Body of pancreas (tissue), 4 donors: Measurements from ENCODE around the gene CELSR1.

ENCODE experiments used
- CTCF ChIP-seq, 7 experiments: fragments of 450-650 bp in 4 of 7; fragments of 200-600 bp in 3 of 7; sonication (generic) in 3 of 7; IDR thresholded peaks; one replicate each; pipeline ENCODE4 v1.5.1; 2016 to 2019; ENCODE audit warnings: antibody characterized with exemption in 7 of 7
- POLR2A ChIP-seq, 3 donors: fragments of 450-650 bp; IDR thresholded peaks; one replicate each; pipeline ENCODE4 v1.6.1; 2016; ENCODE audit warnings: antibody characterized with exemption in 3 of 3, mild to moderate bottlenecking in 2 of 3

GRCh38 chr22:46459347-46460065 is 77.9 kb downstream of the CELSR1 start:
- TF ChIP-seq POLR2A (IDR thresholded peaks at IDR 0.05) (no peak), CTCF (IDR thresholded peaks at IDR 0.05) (no peak)
